Keratinocyte (primary cell): ENCODE data around the gene RNF212B. TPM values are rescaled to one million over a fixed set of nuclear protein-coding genes. Genes with fewer than 3 reads are reported as not detected.

Source experiments
- DNase-seq: peaks from one replicate; pipeline ENCODE4 v3.0.0-alpha.2; 2011; ENCODE audit warnings: low read depth, missing footprints, low spot score
- FAIRE-seq: peaks from 2 replicates; lab custom pipeline; 2011; peaks lifted over from hg19 to GRCh38; lab: Jason Lieb, UNC
- H2AFZ ChIP-seq: 2 replicates; pipeline ENCODE4 v1.6.0; 2012; ENCODE audit warnings: low read length, control low read depth, inconsistent platforms; ENCODE audit not compliant: control insufficient read depth
- H3K27ac ChIP-seq: 2 replicates; pipeline ENCODE4 v1.5.1; 2011; ENCODE audit warnings: low read length; ENCODE audit not compliant: control insufficient read depth, insufficient read depth
- H3K27me3 ChIP-seq: 3 replicates; pipeline ENCODE4 v1.6.0; 2011; ENCODE audit warnings: low read length; ENCODE audit not compliant: control insufficient read depth, insufficient read depth; ENCODE audit errors: extremely low read depth
- H3K36me3 ChIP-seq, 2 experiments: 2 replicates in 1 of 2; 3 replicates in 1 of 2; pipeline ENCODE4 v1.5.1; 2011; ENCODE audit warnings: low read length in 2 of 2, mild to moderate bottlenecking in 1 of 2; ENCODE audit not compliant: control insufficient read depth in 2 of 2, insufficient read depth in 2 of 2; ENCODE audit errors: extremely low read depth in 1 of 2
- H3K4me1 ChIP-seq: 3 replicates; pipeline ENCODE4 v1.5.1; 2011; ENCODE audit warnings: low read length; ENCODE audit not compliant: control insufficient read depth, insufficient read depth; ENCODE audit errors: extremely low read depth
- H3K4me2 ChIP-seq: 3 replicates; pipeline ENCODE4 v1.6.0; 2011; ENCODE audit warnings: low read depth, low read length; ENCODE audit not compliant: control insufficient read depth, insufficient read depth; ENCODE audit errors: extremely low read depth
- H3K4me3 ChIP-seq, 3 experiments: fragments of 200-600 bp in 1 of 3; sonication (generic) in 1 of 3; 2 replicates in 2 of 3; 3 replicates in 1 of 3; pipeline ENCODE4 v1.5.1; 2011 to 2016; ENCODE audit warnings: low read length in 3 of 3, mild to moderate bottlenecking in 3 of 3, control low read depth in 2 of 3, inconsistent platforms in 1 of 3, low read depth in 1 of 3, mixed read lengths in 1 of 3, mixed run types in 1 of 3, moderate library complexity in 1 of 3; ENCODE audit not compliant: control insufficient read depth in 2 of 3, insufficient read depth in 2 of 3; ENCODE audit errors: extremely low read depth in 1 of 3
- H3K79me2 ChIP-seq: 2 replicates; pipeline ENCODE4 v1.6.0; 2012; ENCODE audit warnings: low read length; ENCODE audit not compliant: control insufficient read depth, insufficient read depth
- H3K9ac ChIP-seq: 3 replicates; pipeline ENCODE4 v1.6.0; 2011; ENCODE audit warnings: low read length; ENCODE audit not compliant: control insufficient read depth, insufficient read depth; ENCODE audit errors: extremely low read depth
- H3K9me1 ChIP-seq: 3 replicates; pipeline ENCODE4 v1.6.0; 2011; ENCODE audit warnings: low read length; ENCODE audit not compliant: control insufficient read depth, insufficient read depth; ENCODE audit errors: extremely low read depth
- H3K9me3 ChIP-seq: 2 replicates; pipeline ENCODE4 v1.5.1; 2012; ENCODE audit warnings: low read depth, low read length; ENCODE audit not compliant: control insufficient read depth
- H4K20me1 ChIP-seq: 3 replicates; pipeline ENCODE4 v1.6.0; 2011; ENCODE audit warnings: low read length; ENCODE audit not compliant: control insufficient read depth, insufficient read depth; ENCODE audit errors: extremely low read depth
- EZH2 ChIP-seq: IDR thresholded peaks from one replicate; pipeline ENCODE4 v1.6.1; 2012; ENCODE audit warnings: inconsistent platforms, mild to moderate bottlenecking, low read length, moderate library complexity
- dilution Hi-C: fragments of 300-500 bp; cut with MboI; formaldehyde crosslinking; loops from one replicate; pipeline ENCODE4 v1.7.0; 2020; ENCODE audit warnings: low sequenced_read_pairs; ENCODE audit not compliant: extremely low pct_ligation_motif_present
- polyA plus RNA-seq, 5 experiments: library from polyadenylated mRNA; depleted of rRNA in 3 of 5; stranded (reverse) in 3 of 5; stranded (forward) in 1 of 5; unstranded in 1 of 5; fragments of >200 nt; gene quantifications; 1 replicate in 1 of 5; 2 replicates in 3 of 5; 3 replicates in 1 of 5; pipeline versions ENCODE4 v1.2.1 to v1.2.3, GENCODE V29; 2011 to 2012; ENCODE audit warnings: missing spikeins in 2 of 5, low read depth in 1 of 5, low replicate concordance in 1 of 5
- TF ChIP-seq, protein P1 (sequence below), 3 experiments: IDR thresholded peaks in 1 of 3; conservative IDR thresholded peaks in 1 of 3; optimal IDR thresholded peaks in 1 of 3; 2 replicates in 2 of 3; 3 replicates in 1 of 3; pipeline versions ENCODE3 to v1.5.1; 2011; ENCODE audit warnings: low read length in 3 of 3, mild to moderate bottlenecking in 3 of 3, moderate library complexity in 2 of 3, control low read depth in 1 of 3, inconsistent platforms in 1 of 3; ENCODE audit not compliant: insufficient read depth in 2 of 3; ENCODE audit errors: extremely low read depth in 1 of 3

Gene RNF212B
- polyA plus RNA-seq, 1 donor (not counting 4 experiments of a cell fraction or from before 2014, with no cell fraction given): not detected

- dilution Hi-C loops: no loop called here
- no peak overlapping the region for H3K4me2 ChIP-seq
- DNase-seq (no peak), FAIRE-seq (no peak)
- TF ChIP-seq, protein P1, sequence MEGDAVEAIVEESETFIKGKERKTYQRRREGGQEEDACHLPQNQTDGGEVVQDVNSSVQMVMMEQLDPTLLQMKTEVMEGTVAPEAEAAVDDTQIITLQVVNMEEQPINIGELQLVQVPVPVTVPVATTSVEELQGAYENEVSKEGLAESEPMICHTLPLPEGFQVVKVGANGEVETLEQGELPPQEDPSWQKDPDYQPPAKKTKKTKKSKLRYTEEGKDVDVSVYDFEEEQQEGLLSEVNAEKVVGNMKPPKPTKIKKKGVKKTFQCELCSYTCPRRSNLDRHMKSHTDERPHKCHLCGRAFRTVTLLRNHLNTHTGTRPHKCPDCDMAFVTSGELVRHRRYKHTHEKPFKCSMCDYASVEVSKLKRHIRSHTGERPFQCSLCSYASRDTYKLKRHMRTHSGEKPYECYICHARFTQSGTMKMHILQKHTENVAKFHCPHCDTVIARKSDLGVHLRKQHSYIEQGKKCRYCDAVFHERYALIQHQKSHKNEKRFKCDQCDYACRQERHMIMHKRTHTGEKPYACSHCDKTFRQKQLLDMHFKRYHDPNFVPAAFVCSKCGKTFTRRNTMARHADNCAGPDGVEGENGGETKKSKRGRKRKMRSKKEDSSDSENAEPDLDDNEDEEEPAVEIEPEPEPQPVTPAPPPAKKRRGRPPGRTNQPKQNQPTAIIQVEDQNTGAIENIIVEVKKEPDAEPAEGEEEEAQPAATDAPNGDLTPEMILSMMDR (optimal IDR thresholded peaks at IDR 0.05 in 1 of 3, IDR thresholded peaks at IDR 0.05 in 1 of 3, conservative IDR thresholded peaks at IDR 0.05 in 1 of 3; ENCODE audit: extremely low read depth in 1 of 3, insufficient read depth in 2 of 3, low read length in 3 of 3): no peak
- TF ChIP-seq EZH2: no peak
- H3K79me2 ChIP-seq: no peaks in the 10 kb centered on the region
- no peaks in the 10 kb centered on the region for H3K9me3 ChIP-seq
- H4K20me1 ChIP-seq: no peaks in the 10 kb centered on the region
- no peak overlapping the region for H3K27ac ChIP-seq
- H3K4me1 ChIP-seq: no peaks in the 10 kb centered on the region
- no peaks in the 10 kb centered on the region for H3K9me1 ChIP-seq
- no peaks in the 10 kb centered on the region for H3K36me3 ChIP-seq
- no peak overlapping the region for H3K4me3 ChIP-seq
- no peak overlapping the region for H2AFZ ChIP-seq
- no peak overlapping the region for H3K9ac ChIP-seq
- H3K27me3 ChIP-seq: no peaks in the 10 kb centered on the region
These were observed 27.9 kb upstream of the RNF212B start for GRCh38 chr14:23209651-23210423.

GRCh38 chr14:23215421-23215820 is 22.3 kb upstream of the RNF212B start:
- no peak overlapping the region for H3K27ac ChIP-seq
- H3K9me3 ChIP-seq: no peaks in the 10 kb centered on the region
- no peak overlapping the region for H3K4me2 ChIP-seq
- H3K9me1 ChIP-seq: no peaks in the 10 kb centered on the region
- no peak overlapping the region for H2AFZ ChIP-seq
- H3K36me3 ChIP-seq: no peaks in the 10 kb centered on the region
- FAIRE-seq: no peak
- dilution Hi-C loops: no loop called here
- TF ChIP-seq EZH2: no peak
- TF ChIP-seq, protein P1 (optimal IDR thresholded peaks at IDR 0.05 in 1 of 3, IDR thresholded peaks at IDR 0.05 in 1 of 3, conservative IDR thresholded peaks at IDR 0.05 in 1 of 3; ENCODE audit: extremely low read depth in 1 of 3, insufficient read depth in 2 of 3, low read length in 3 of 3): no peak
- H4K20me1 ChIP-seq: no peaks in the 10 kb centered on the region
- H3K4me1 ChIP-seq: peaks cover 7% of the 10 kb centered on the region
- no peaks in the 10 kb centered on the region for H3K27me3 ChIP-seq
- no peak overlapping the region for H3K9ac ChIP-seq
- DNase-seq: no peak
- no peak overlapping the region for H3K4me3 ChIP-seq
- H3K79me2 ChIP-seq: no peaks in the 10 kb centered on the region
